ENCODE measurements around the gene CACNA2D4.

Gene CACNA2D4

DNA sequence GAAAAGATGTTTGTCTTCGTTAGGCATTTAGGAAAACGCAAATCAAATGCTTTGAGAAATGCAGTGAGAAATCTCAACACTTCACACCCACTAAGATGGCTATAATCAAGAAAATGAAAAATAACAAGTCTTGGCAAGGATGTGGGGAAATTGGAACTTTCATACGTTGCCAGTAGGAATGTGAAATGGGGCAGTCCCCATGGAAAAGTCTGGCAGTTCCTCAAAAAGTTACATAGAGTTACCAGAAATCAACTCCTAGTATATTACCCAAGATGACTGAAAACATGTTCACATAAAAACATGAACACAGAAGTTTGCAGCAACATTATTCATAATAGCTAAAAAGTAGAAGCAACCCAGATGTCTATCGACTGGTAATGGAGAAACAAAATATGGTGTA lies 139.5 kb downstream of the CACNA2D4 start:
- DNase-seq (ENCODE audit: low read depth, low spot score) = no peak

DNA sequence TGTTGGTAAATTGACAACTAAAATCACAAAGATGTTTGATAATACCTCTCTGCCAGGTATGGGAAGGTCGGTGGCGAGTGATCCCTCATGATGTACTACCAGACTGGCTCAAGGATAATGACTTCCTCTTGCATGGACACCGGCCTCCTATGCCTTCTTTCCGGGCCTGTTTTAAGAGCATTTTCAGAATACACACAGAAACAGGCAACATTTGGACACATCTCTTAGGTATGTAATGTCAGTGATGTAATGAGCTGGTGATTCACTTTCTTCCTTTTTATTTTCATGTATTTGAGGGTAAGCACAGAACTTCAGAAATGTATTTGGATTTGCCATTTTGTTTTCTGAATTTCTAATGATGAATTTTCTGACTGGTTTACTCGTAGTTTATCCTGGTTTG lies 140.7 kb downstream of the CACNA2D4 start:
- DNase-seq (ENCODE audit: low read depth, low spot score) = peak; percentile 52

- DNase-seq (ENCODE audit: low read depth, low spot score) = peak; percentile 48
Measured at GRCh38 chr12:1776170-1776921, 142.1 kb downstream of the CACNA2D4 start.

DNA sequence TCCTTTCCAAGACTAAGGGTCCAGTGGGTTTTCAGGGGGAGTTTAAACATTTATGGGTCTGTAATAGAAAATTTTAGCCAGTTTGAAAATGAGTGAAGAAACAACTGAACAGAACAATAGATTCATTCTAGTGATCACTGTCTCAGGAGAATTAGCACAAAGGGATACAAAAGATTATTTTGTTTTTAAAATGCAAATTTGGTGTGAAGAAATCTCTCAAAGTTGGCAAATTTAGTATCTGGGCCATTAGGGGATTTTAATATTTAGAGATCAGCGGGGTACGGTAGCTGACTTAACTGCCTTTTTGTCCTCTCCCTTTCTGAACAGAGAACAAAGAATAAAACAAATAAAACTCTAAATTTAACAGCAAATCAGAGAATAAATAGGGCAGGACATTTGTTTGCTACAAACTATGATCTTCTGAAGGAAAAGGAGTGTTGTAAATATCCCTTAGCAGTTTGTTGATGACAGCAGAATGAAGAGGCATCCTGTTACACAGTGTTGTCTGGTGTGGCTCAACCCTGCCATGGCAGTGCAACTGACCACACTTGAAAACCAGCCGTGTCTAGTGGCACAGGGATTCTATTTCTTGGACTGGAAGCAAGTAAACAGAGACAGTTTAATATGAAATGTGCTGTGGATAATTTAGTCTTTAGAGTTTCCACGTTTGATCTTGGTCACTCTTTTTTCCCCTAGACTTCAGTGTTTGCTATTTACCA lies 144.4 kb downstream of the CACNA2D4 start:
- DNase-seq (ENCODE audit: low read depth, low spot score) = no peak

GRCh38 chr12:1769809-1770494 lies 148.5 kb downstream of the CACNA2D4 start:
- DNase-seq (ENCODE audit: low read depth, low spot score) = no peak

DNA sequence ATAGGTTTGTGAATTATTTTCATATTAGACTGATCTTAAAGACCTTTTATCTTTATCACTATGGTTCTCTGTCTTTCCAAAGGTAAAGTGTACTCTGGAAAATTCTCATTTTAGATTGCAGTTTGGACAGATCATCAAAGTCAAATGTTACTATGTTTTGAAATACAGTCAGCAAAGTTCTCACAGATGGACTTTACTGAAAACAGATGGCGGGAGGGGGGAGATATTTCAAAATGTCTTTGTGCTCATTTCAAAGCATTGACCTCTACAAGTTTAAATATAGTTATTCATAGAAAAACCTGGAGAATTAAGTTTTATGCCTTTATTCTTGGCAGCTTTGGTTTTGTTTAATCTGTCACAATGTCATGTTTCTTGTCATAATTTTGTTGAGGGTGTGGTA lies 149.8 kb downstream of the CACNA2D4 start:
- no peak for DNase-seq (ENCODE audit: low read depth, low spot score)

- no peak for DNase-seq (ENCODE audit: low read depth, low spot score)
Measured at GRCh38 chr12:1767407-1768090, 150.9 kb downstream of the CACNA2D4 start.

- DNase-seq (ENCODE audit: low read depth, low spot score) = no peak
Measured at GRCh38 chr12:1766110-1766509, 152.3 kb downstream of the CACNA2D4 start.

- no peak for DNase-seq (ENCODE audit: low read depth, low spot score)
Measured at GRCh38 chr12:1763153-1763552, 155.3 kb downstream of the CACNA2D4 start.

GRCh38 chr12:1761857-1762256 lies 156.6 kb downstream of the CACNA2D4 start:
- DNase-seq (ENCODE audit: low read depth, low spot score) = no peak

DNA sequence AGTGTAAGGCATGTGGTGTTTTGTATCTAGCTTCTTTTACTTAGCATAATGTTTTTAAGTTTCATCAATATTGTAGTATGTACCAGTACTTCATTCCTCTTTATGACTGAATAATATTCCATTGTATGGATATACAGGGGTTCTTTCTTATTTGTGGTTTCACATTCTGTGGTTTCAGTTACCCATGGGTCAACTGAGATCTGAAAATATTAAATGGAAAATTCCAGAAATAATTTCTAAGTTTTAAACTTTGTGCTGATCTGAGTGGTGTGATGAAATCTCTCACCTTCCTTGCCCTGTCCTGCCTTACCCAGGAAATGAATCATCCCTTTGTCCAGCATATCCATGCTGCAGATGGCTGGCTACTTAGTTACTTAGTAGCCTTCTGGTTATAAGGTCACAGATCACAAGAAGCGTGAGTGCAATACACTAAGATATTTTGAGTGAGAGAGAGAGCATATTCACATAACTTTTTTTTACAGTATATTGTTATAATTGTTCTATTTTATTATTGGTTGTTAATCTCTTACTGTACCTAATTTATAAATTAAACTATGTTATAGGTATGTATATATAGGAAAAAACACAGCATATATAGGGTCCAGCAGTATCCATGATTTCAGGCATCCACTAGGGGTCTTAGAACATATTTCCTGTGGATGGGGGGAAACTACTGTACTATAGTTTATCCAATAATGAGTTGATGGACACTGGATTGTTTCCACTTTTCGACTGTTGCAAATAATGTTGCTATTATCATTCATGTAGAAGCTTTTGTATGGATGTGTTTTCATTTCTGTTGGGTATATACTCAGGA lies 157.7 kb downstream of the CACNA2D4 start:
- DNase-seq (ENCODE audit: low read depth, low spot score) = no peak

- peak; percentile 23 for DNase-seq (ENCODE audit: low read depth, low spot score)
Measured at GRCh38 chr12:1758887-1759286, 159.6 kb downstream of the CACNA2D4 start.

GRCh38 chr12:1758376-1758775 lies 160.1 kb downstream of the CACNA2D4 start:
- DNase-seq (ENCODE audit: low read depth, low spot score) = no peak

GRCh38 chr12:1750300-1750699 lies 168.2 kb downstream of the CACNA2D4 start:
- no peak for DNase-seq (ENCODE audit: low read depth, low spot score)

DNA sequence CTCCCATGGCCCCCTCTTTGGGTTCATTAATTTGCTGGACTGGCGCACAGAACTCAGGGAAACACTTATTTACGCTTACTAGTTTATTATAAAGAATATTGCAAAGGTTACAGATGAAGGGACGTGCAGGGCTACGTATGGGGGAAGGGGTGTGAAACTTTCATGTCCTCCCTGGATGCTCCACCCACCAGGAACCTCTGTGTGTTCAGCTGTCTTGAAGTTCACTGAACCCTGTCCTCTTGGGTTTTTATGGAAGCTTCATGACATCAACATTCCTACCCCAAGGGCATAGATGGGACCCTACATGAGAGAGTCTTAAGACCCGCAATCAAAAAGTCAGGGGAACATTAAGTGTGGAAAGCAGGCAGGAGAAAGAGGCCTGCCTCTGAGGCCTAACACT lies 169.4 kb downstream of the CACNA2D4 start:
- no peak for DNase-seq (ENCODE audit: low read depth, low spot score)

GRCh38 chr12:1747609-1748008 lies 170.8 kb downstream of the CACNA2D4 start:
- DNase-seq (ENCODE audit: low read depth, low spot score) = no peak

- DNase-seq (ENCODE audit: low read depth, low spot score) = peak; percentile 29
Measured at GRCh38 chr12:1744932-1745331, 173.5 kb downstream of the CACNA2D4 start.

All from astrocyte of the hippocampus (primary cell).